Esophagus squamous epithelium (tissue), 4 donors: ENCODE data around the gene MICAL3.

Experiments
- CTCF ChIP-seq, 6 experiments: fragments of 450-650 bp in 4 of 6; fragments of 200-600 bp in 2 of 6; sonication (generic) in 2 of 6; IDR thresholded peaks; one replicate each; pipeline ENCODE4 v1.5.1; 2016 to 2019; ENCODE audit warnings: antibody characterized with exemption in 6 of 6, mild to moderate bottlenecking in 4 of 6, moderate library complexity in 4 of 6
- POLR2A ChIP-seq, 4 donors: fragments of 450-650 bp; IDR thresholded peaks; one replicate each; pipeline ENCODE4 v1.6.1; 2017; ENCODE audit warnings: antibody characterized with exemption in 4 of 4, mild to moderate bottlenecking in 4 of 4, moderate library complexity in 3 of 4

GRCh38 chr22:18067548-18068341, 43.4 kb upstream of the MICAL3 start:
- TF ChIP-seq CTCF (IDR thresholded peaks at IDR 0.05), result no peak
- TF ChIP-seq POLR2A (IDR thresholded peaks at IDR 0.05), result no peak
